ENCODE data around the gene FRK.
"Not testable (repeated sequence)": the region's sequence is repeated elsewhere in the genome, so short reads cannot be mapped to it uniquely, and the experiment has no call there.

Gene FRK

GRCh38 chr6:116003668-116004067 is 57.0 kb downstream of the FRK start:
- no peak for DNase-seq

GRCh38 chr6:116002756-116003155 is 57.9 kb downstream of the FRK start:
- DNase-seq: no peak

GRCh38 chr6:115999235-115999634 is 61.5 kb downstream of the FRK start:
- DNase-seq: no peak

GRCh38 chr6:115997990-115998585 is 62.6 kb downstream of the FRK start:
- DNase-seq: no peak

- no peak for DNase-seq
These were observed 74.7 kb downstream of the FRK start for GRCh38 chr6:115986026-115986425.

- DNase-seq: no peak
These were observed 75.9 kb downstream of the FRK start for GRCh38 chr6:115984809-115985208.

GRCh38 chr6:115983998-115984397 is 76.7 kb downstream of the FRK start:
- DNase-seq: no peak

GRCh38 chr6:115982453-115982852 is 78.2 kb downstream of the FRK start:
- DNase-seq: no peak

- DNase-seq: no peak
These were observed 83.5 kb downstream of the FRK start for GRCh38 chr6:115977220-115977619.

- DNase-seq: no peak
These were observed 84.3 kb downstream of the FRK start for GRCh38 chr6:115976321-115976870.

GRCh38 chr6:115972679-115973078 is 88.0 kb downstream of the FRK start:
- no peak for DNase-seq

GRCh38 chr6:115971785-115972184 is 88.9 kb downstream of the FRK start:
- DNase-seq: no peak

- DNase-seq: no peak
These were observed 90.8 kb downstream of the FRK start for GRCh38 chr6:115969930-115970273.

GRCh38 chr6:115969207-115969929 is 91.3 kb downstream of the FRK start:
- no peak for DNase-seq

- DNase-seq: not testable (repeated sequence)
These were observed 100.4 kb downstream of the FRK start for GRCh38 chr6:115960286-115960685.

- no peak for DNase-seq
These were observed 101.7 kb downstream of the FRK start for GRCh38 chr6:115958958-115959357.

GRCh38 chr6:115954740-115955139 is 106.0 kb downstream of the FRK start:
- no peak for DNase-seq

- DNase-seq: no peak
These were observed 111.9 kb downstream of the FRK start for GRCh38 chr6:115948751-115949150.

- no peak for DNase-seq
These were observed 112.6 kb downstream of the FRK start for GRCh38 chr6:115947966-115948541.

- no peak for DNase-seq
These were observed 114.9 kb downstream of the FRK start for GRCh38 chr6:115945812-115946211.

GRCh38 chr6:115945306-115945705 is 115.4 kb downstream of the FRK start:
- DNase-seq: no peak

GRCh38 chr6:115944829-115945228 is 115.9 kb downstream of the FRK start:
- not testable (repeated sequence) for DNase-seq

GRCh38 chr6:115937502-115937901 is 123.2 kb downstream of the FRK start:
- not testable (repeated sequence) for DNase-seq

GRCh38 chr6:115935361-115935760 is 125.3 kb downstream of the FRK start:
- no peak for DNase-seq

All from activated naive CD4-positive, alpha-beta T cell treated with anti-CD3 and anti-CD28 coated beads, Interleukin-2, amount 50 U/mL, for 16 hours (primary cell).